Gastrocnemius medialis (tissue), 4 donors: ENCODE data around the gene FBXO27. TPM values are rescaled to one million over a fixed set of nuclear protein-coding genes. Genes with fewer than 3 reads are reported as not detected.

Experiments used
- ATAC-seq, 2 donors: fragments of 150-250 bp; one replicate each; pipeline ENCODE4 v1.9.1; 2016
- DNase-seq, 2 donors: peaks; one replicate each; pipeline ENCODE4 v3.0.0-alpha.2; 2019
- H3K27ac ChIP-seq, 4 donors: fragments of 200-600 bp; sonication (generic); 1 replicate in 1 of 4; 2 replicates in 3 of 4; pipeline ENCODE4 v1.5.1; 2016 to 2018; ENCODE audit warnings: mild to moderate bottlenecking in 2 of 4, moderate library complexity in 1 of 4
- H3K27me3 ChIP-seq, 3 donors: fragments of 200-600 bp; sonication (generic) in 2 of 3; 1 replicate in 1 of 3; 2 replicates in 2 of 3; pipeline versions ENCODE4 v1.5.1 to v1.6.0; 2016 to 2019; ENCODE audit warnings: mild to moderate bottlenecking in 1 of 3, moderate library complexity in 1 of 3
- H3K36me3 ChIP-seq, 2 donors: fragments of 200-600 bp; sonication (generic) in 1 of 2; one replicate each; pipeline ENCODE4 v1.5.1; 2017 to 2018
- H3K4me1 ChIP-seq, 2 donors: fragments of 200-600 bp; sonication (generic) in 1 of 2; one replicate each; pipeline ENCODE4 v1.5.1; 2016 to 2017; ENCODE audit warnings: mild to moderate bottlenecking in 2 of 2
- H3K4me3 ChIP-seq, 4 donors: fragments of 200-600 bp; sonication (generic) in 3 of 4; 1 replicate in 1 of 4; 2 replicates in 3 of 4; pipeline ENCODE4 v1.5.1; 2016 to 2019; ENCODE audit warnings: mild to moderate bottlenecking in 2 of 4
- H3K9me3 ChIP-seq, 3 donors: fragments of 200-600 bp; sonication (generic) in 2 of 3; 1 replicate in 1 of 3; 2 replicates in 2 of 3; pipeline ENCODE4 v1.5.1; 2016 to 2019
- CTCF ChIP-seq, 5 experiments: fragments of 450-650 bp in 3 of 5; fragments of 200-600 bp in 2 of 5; sonication (generic) in 2 of 5; IDR thresholded peaks in 4 of 5; conservative IDR thresholded peaks in 1 of 5; 1 replicate in 4 of 5; 2 replicates in 1 of 5; pipeline ENCODE4 v1.5.1; 2016 to 2019; ENCODE audit warnings: antibody characterized with exemption in 5 of 5, mild to moderate bottlenecking in 3 of 5, moderate library complexity in 3 of 5
- POLR2A ChIP-seq, 2 donors: fragments of 450-650 bp; IDR thresholded peaks; one replicate each; pipeline ENCODE4 v1.6.1; 2017; ENCODE audit warnings: antibody characterized with exemption in 2 of 2, mild to moderate bottlenecking in 2 of 2, moderate library complexity in 2 of 2
- in situ Hi-C, 4 donors: fragments of 200-750 bp; cut with MboI; loops; one replicate each; pipeline versions ENCODE4 v1.15.0 to v1.8.0; 2017; ENCODE audit warnings: low sequenced_read_pairs in 4 of 4
- intact Hi-C: fragments of 100-400 bp; cut with DNase I; formaldehyde crosslinking; loops from one replicate; pipeline ENCODE4 v1.15.1; 2023; ENCODE audit warnings: low total_unique reads
- total RNA-seq, 4 donors: library from RNA; depleted of rRNA; stranded (reverse); fragments of >200 nt; gene quantifications; one replicate each; pipeline versions ENCODE4 v1.1.0 to v1.2.3, GENCODE V29; 2016

The FBXO27 gene
- total RNA-seq, 4 donors from 2014 or later = 0.20 to 1.2 (median 0.52) TPM; not detected in 1

GRCh38 chr19:39047073-39047472, 14.7 kb upstream of the FBXO27 start:
- Histone ChIP-seq H3K9me3 (no peaks in the 10 kb centered on the region), H3K4me3 (no peak overlapping the region), H3K27me3 (peaks cover 0 to 3% (median 0%) of the 10 kb centered on the region in 3 donors), H3K27ac (no peak overlapping the region), H3K36me3 (no peaks in the 10 kb centered on the region), H3K4me1 (no peaks in the 10 kb centered on the region)
- no peak for DNase-seq
- no peak for ATAC-seq
- in situ Hi-C loops (no loop called here), intact Hi-C loops (no loop called here)
- no peak for TF ChIP-seq POLR2A (IDR thresholded peaks at IDR 0.05)
- no peak for TF ChIP-seq CTCF (IDR thresholded peaks at IDR 0.05 in 4 of 5, conservative IDR thresholded peaks at IDR 0.05 in 1 of 5)

GRCh38 chr19:39046037-39046821, 13.9 kb upstream of the FBXO27 start:
- H3K36me3 ChIP-seq = no peaks in the 10 kb centered on the region
- H3K27me3 ChIP-seq = peaks cover 0 to 3% (median 0%) of the 10 kb centered on the region in 3 donors
- DNase-seq = no peak
- in situ Hi-C loops = no loop called here
- no peaks in the 10 kb centered on the region for H3K4me1 ChIP-seq
- no peak for TF ChIP-seq POLR2A (IDR thresholded peaks at IDR 0.05)
- no peak for TF ChIP-seq CTCF (IDR thresholded peaks at IDR 0.05 in 4 of 5, conservative IDR thresholded peaks at IDR 0.05 in 1 of 5)
- no peaks in the 10 kb centered on the region for H3K9me3 ChIP-seq
- H3K4me3 ChIP-seq = no peak overlapping the region
- intact Hi-C loops = no loop called here
- no peak overlapping the region for H3K27ac ChIP-seq
- no peak for ATAC-seq

- intact Hi-C loops = no loop called here
Observed at GRCh38 chr19:39045506-39045905, 13.2 kb upstream of the FBXO27 start.

GRCh38 chr19:39038098-39038497, 5.7 kb upstream of the FBXO27 start:
- no peaks in the 10 kb centered on the region for H3K4me1 ChIP-seq
- intact Hi-C loops (no loop called here), in situ Hi-C loops (no loop called here)
- no peak overlapping the region for H3K27ac ChIP-seq
- H3K36me3 ChIP-seq = no peaks in the 10 kb centered on the region
- no peak for TF ChIP-seq CTCF (IDR thresholded peaks at IDR 0.05 in 4 of 5, conservative IDR thresholded peaks at IDR 0.05 in 1 of 5)
- DNase-seq = no peak
- peaks cover 0 to 3% (median 2%) of the 10 kb centered on the region in 3 donors for H3K27me3 ChIP-seq
- H3K4me3 ChIP-seq = no peak overlapping the region
- H3K9me3 ChIP-seq = no peaks in the 10 kb centered on the region
- no peak for ATAC-seq

More at GRCh38 chr19:39045506-39045905, 13.2 kb upstream of the FBXO27 start:
- in situ Hi-C loops = no loop called here
- no peaks in the 10 kb centered on the region for H3K9me3 ChIP-seq
- ATAC-seq (no peak), DNase-seq (no peak)
- H3K36me3 ChIP-seq = no peaks in the 10 kb centered on the region
- H3K4me1 ChIP-seq = no peaks in the 10 kb centered on the region
- no peak overlapping the region for H3K4me3 ChIP-seq
- peaks cover 0 to 3% (median 0%) of the 10 kb centered on the region in 3 donors for H3K27me3 ChIP-seq
- H3K27ac ChIP-seq = no peak overlapping the region
- TF ChIP-seq CTCF (IDR thresholded peaks at IDR 0.05 in 4 of 5, conservative IDR thresholded peaks at IDR 0.05 in 1 of 5) (no peak), POLR2A (IDR thresholded peaks at IDR 0.05) (no peak)
